HCT116 (cell line): ENCODE measurements around the gene TBCC. TPM values are rescaled to one million over a fixed set of nuclear protein-coding genes. Genes with fewer than 3 reads are reported as not detected.

Experiments
- ATAC-seq: fragments of 200-7000 bp; cut with Tn5 transposase; 2 replicates; pipeline ENCODE4 v1.9.1; 2020; ENCODE audit warnings: mild to moderate bottlenecking, moderate library complexity
- BruUV-seq: library from RNA; stranded (reverse); fragments of 400-500 nt; replicated peaks from 2 replicates; lab custom pipeline; 2021; lab: Mats Ljungman, UMichigan
- CTCF ChIA-PET: fragments of 300-600 bp; sonication (Branson Sonifier 250); formaldehyde crosslinking; loops from one replicate; lab custom pipeline; 2021; ENCODE audit warnings: antibody characterized with exemption; lab: Charles Lee
- POLR2A ChIA-PET: fragments of 300-600, 350-600 bp; sonication (Branson Sonifier 250); formaldehyde crosslinking; loops from one replicate; lab custom pipeline; 2021; ENCODE audit warnings: antibody characterized with exemption; lab: Charles Lee
- RAD21 ChIA-PET, 2 experiments: fragments of 300-600 bp; sonication (Branson Sonifier 250); formaldehyde crosslinking; loops; one replicate each; lab custom pipeline; 2023; ENCODE audit warnings: low total read pairs in 2 of 2; ENCODE audit not compliant: uncharacterized antibody in 2 of 2, unreplicated experiment in 2 of 2, low non-redundant PET in 1 of 2; lab: Charles Lee
- DNase-seq: peaks from one replicate; pipeline ENCODE4 v3.0.0-alpha.2; 2010; ENCODE audit warnings: low read depth, low spot score
- H2AFZ ChIP-seq: fragments of 200-600 bp; shearing (Covaris generic), sonication (generic); 2 replicates; pipeline ENCODE4 v1.6.1; 2017; ENCODE audit warnings: low read depth, mixed run types, mixed read lengths, antibody characterized with exemption, low read length; ENCODE audit not compliant: poor library complexity, severe bottlenecking
- H3K27ac ChIP-seq: 2 replicates; pipeline ENCODE4 v1.5.1; 2012; ENCODE audit warnings: low read depth, low read length
- H3K27me3 ChIP-seq: fragments of 200-600 bp; sonication (generic); 2 replicates; pipeline ENCODE4 v1.6.1; 2016; ENCODE audit warnings: mixed run types, low read length, mixed read lengths; ENCODE audit not compliant: insufficient read depth
- H3K36me3 ChIP-seq, 2 experiments: fragments of 200-500 bp in 1 of 2; fragments of 200-600 bp in 1 of 2; sonication (Bioruptor generic) in 1 of 2; sonication (generic) in 1 of 2; 2 replicates each; pipeline versions ENCODE4 v1.5.1 to v1.6.1; 2014 to 2016; ENCODE audit warnings: low read length in 2 of 2, inconsistent platforms in 1 of 2, mixed read lengths in 1 of 2, mixed run types in 1 of 2; ENCODE audit not compliant: insufficient read depth in 2 of 2, control insufficient read depth in 1 of 2
- H3K4me1 ChIP-seq, 2 experiments: fragments of 200-600 bp in 1 of 2; sonication (generic) in 1 of 2; 2 replicates each; pipeline versions ENCODE4 v1.5.1 to v1.6.1; 2012 to 2017; ENCODE audit warnings: low read length in 2 of 2, inconsistent platforms in 1 of 2, mild to moderate bottlenecking in 1 of 2, mixed read lengths in 1 of 2, mixed run types in 1 of 2, moderate library complexity in 1 of 2; ENCODE audit not compliant: insufficient read depth in 2 of 2, control insufficient read depth in 1 of 2
- H3K4me2 ChIP-seq: fragments of 200-600 bp; sonication (generic); 2 replicates; pipeline ENCODE4 v1.6.1; 2017; ENCODE audit warnings: mixed run types, low read length, mixed read lengths
- H3K4me3 ChIP-seq, 2 experiments: fragments of 200-600 bp in 1 of 2; sonication (generic) in 1 of 2; replicated peaks in 1 of 2; 2 replicates each; pipeline ENCODE4 v1.5.1; 2011 to 2016; ENCODE audit warnings: low read length in 2 of 2, control low read depth in 1 of 2, low read depth in 1 of 2, mild to moderate bottlenecking in 1 of 2, mixed read lengths in 1 of 2, mixed run types in 1 of 2
- H3K79me2 ChIP-seq: fragments of 200-600 bp; sonication (generic); 2 replicates; pipeline ENCODE4 v1.6.1; 2017; ENCODE audit warnings: mild to moderate bottlenecking, mixed run types, low read length, moderate library complexity, mixed read lengths; ENCODE audit not compliant: insufficient read depth
- H3K9ac ChIP-seq: fragments of 200-600 bp; sonication (generic); 2 replicates; pipeline ENCODE4 v1.6.1; 2016; ENCODE audit warnings: low read length, mixed read lengths
- H3K9me2 ChIP-seq: fragments of 200-600 bp; sonication (generic), shearing (Covaris generic); 2 replicates; pipeline ENCODE4 v1.6.1; 2017; ENCODE audit warnings: mixed run types, mild to moderate bottlenecking, moderate library complexity; ENCODE audit not compliant: insufficient read depth
- H3K9me3 ChIP-seq, 2 experiments: fragments of 200-500 bp in 1 of 2; fragments of 200-600 bp in 1 of 2; sonication (Bioruptor generic) in 1 of 2; sonication (generic) in 1 of 2; 2 replicates each; pipeline ENCODE4 v1.6.1; 2014 to 2017; ENCODE audit warnings: low read length in 2 of 2, mixed read lengths in 2 of 2, inconsistent platforms in 1 of 2, low read depth in 1 of 2, mild to moderate bottlenecking in 1 of 2, mixed run types in 1 of 2, moderate library complexity in 1 of 2; ENCODE audit not compliant: control insufficient read depth in 1 of 2, insufficient read depth in 1 of 2
- H4K20me1 ChIP-seq: fragments of 200-600 bp; sonication (generic), shearing (Covaris generic); 2 replicates; pipeline ENCODE4 v1.6.1; 2017; ENCODE audit warnings: mixed run types, mild to moderate bottlenecking, moderate library complexity; ENCODE audit not compliant: insufficient read depth
- ATF3 ChIP-seq: IDR thresholded peaks from 2 replicates; pipeline ENCODE4 v1.6.1; 2012
- CEBPB ChIP-seq: IDR thresholded peaks from 2 replicates; pipeline ENCODE4 v1.6.1; 2012; ENCODE audit warnings: low read depth
- EZH2phosphoT487 ChIP-seq: fragments of 200-600 bp; IDR thresholded peaks from 2 replicates; pipeline ENCODE4 v1.6.1; 2018; ENCODE audit warnings: antibody characterized with exemption, borderline replicate concordance
- POLR2A ChIP-seq: IDR thresholded peaks from 2 replicates; pipeline ENCODE4 v1.7.0; 2011; ENCODE audit warnings: borderline replicate concordance; ENCODE audit not compliant: insufficient read depth, insufficient read length; ENCODE audit errors: extremely low read depth
- SIN3A ChIP-seq: IDR thresholded peaks from 2 replicates; pipeline ENCODE4 v1.6.1; 2012; ENCODE audit warnings: low read depth
- SP1 ChIP-seq: IDR thresholded peaks from 2 replicates; pipeline ENCODE4 v1.6.1; 2012; ENCODE audit warnings: low read depth
- SRF ChIP-seq: IDR thresholded peaks from 2 replicates; pipeline ENCODE4 v1.6.1; 2012; ENCODE audit warnings: low read depth
- ZFX ChIP-seq: fragments of 450-650 bp; IDR thresholded peaks from 2 replicates; pipeline ENCODE4 v1.6.1; 2017
- intact Hi-C: fragments of 100-400 bp; cut with micrococcal nuclease; formaldehyde crosslinking; loops from 2 replicates; pipeline ENCODE4 v1.10.0; 2022
- total RNA-seq: library from RNA; stranded (reverse); gene quantifications from one replicate; pipeline ENCODE4 v1.2.1, GENCODE V29; 2021; ENCODE audit not compliant: unreplicated experiment
- TF ChIP-seq, protein P1 (sequence below), 3 experiments: fragments of 200-600 bp in 1 of 3; sonication (generic) in 1 of 3; IDR thresholded peaks in 2 of 3; conservative IDR thresholded peaks in 1 of 3; 2 replicates each; pipeline ENCODE4 v1.5.1; 2012 to 2017; ENCODE audit warnings: low read depth in 2 of 3, low read length in 2 of 3, antibody characterized with exemption in 1 of 3, borderline replicate concordance in 1 of 3, control low read depth in 1 of 3, mild to moderate bottlenecking in 1 of 3, mixed read lengths in 1 of 3, mixed run types in 1 of 3, moderate library complexity in 1 of 3; ENCODE audit not compliant: insufficient read depth in 1 of 3

Gene TBCC
- total RNA-seq, 1 experiment from 2014 or later: 17.1 TPM

DNA sequence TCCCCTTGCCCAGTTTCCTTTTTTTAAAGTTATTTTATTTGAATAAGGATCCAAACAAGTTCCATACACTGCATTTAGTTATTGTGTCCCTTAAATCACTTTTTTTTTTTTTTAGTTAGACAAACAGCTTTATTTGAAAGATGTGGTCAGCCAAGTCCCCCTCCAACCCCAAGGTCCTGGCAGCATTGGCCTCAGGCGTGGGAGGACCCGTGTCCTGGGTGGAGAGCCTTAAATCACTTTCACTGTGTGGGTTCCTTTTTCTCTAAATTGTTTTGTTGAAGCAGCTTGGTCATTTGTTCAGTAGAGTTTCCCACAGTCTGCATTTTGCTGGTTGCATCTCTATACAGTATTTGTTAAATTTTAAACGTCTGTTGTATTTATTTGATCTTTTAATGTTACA is 5.2 kb upstream of the TBCC start:
- Histone ChIP-seq H3K9ac (no peak overlapping the region), H3K27me3 (no peaks in the 10 kb centered on the region), H3K36me3 (no peaks in the 10 kb centered on the region), H3K27ac (no peak overlapping the region), H3K4me2 (peak overlapping the region; percentile 32; the same call in 1 of the 2 replicates), H2AFZ (no peak overlapping the region), H3K9me3 (no peaks in the 10 kb centered on the region), H3K9me2 (no peaks in the 10 kb centered on the region), H3K4me1 (peaks cover 17 to 32% of the 10 kb centered on the region in 2 experiments), H4K20me1 (no peaks in the 10 kb centered on the region), H3K4me3 (no peak overlapping the region), H3K79me2 (peaks cover 4% of the 10 kb centered on the region)
- intact Hi-C loops: no loop called here
- ChIA-PET RAD21 (no interaction called here), CTCF (no interaction called here), POLR2A (no interaction called here)
- no TSS peak for BruUV-seq
- no peak for ATAC-seq
- no peak for TF ChIP-seq SRF
- no peak for TF ChIP-seq SP1
- TF ChIP-seq EZH2phosphoT487: no peak
- TF ChIP-seq, protein P1, sequence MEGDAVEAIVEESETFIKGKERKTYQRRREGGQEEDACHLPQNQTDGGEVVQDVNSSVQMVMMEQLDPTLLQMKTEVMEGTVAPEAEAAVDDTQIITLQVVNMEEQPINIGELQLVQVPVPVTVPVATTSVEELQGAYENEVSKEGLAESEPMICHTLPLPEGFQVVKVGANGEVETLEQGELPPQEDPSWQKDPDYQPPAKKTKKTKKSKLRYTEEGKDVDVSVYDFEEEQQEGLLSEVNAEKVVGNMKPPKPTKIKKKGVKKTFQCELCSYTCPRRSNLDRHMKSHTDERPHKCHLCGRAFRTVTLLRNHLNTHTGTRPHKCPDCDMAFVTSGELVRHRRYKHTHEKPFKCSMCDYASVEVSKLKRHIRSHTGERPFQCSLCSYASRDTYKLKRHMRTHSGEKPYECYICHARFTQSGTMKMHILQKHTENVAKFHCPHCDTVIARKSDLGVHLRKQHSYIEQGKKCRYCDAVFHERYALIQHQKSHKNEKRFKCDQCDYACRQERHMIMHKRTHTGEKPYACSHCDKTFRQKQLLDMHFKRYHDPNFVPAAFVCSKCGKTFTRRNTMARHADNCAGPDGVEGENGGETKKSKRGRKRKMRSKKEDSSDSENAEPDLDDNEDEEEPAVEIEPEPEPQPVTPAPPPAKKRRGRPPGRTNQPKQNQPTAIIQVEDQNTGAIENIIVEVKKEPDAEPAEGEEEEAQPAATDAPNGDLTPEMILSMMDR (IDR thresholded peaks at IDR 0.05 in 2 of 3, conservative IDR thresholded peaks at IDR 0.05 in 1 of 3; ENCODE audit: borderline replicate concordance in 1 of 3, insufficient read depth in 1 of 3, low read depth in 2 of 3, low read length in 2 of 3): no peak
- TF ChIP-seq SIN3A: no peak
- no peak for TF ChIP-seq POLR2A
- TF ChIP-seq ATF3: no peak
- TF ChIP-seq CEBPB: no peak
- no peak for TF ChIP-seq ZFX
- DNase-seq: no peak
